Esophagus muscularis mucosa (tissue), 4 donors: Measurements from ENCODE around the gene DISC1. TPM values are rescaled to one million over a fixed set of nuclear protein-coding genes. Genes with fewer than 3 reads are reported as not detected.
"Not testable (repeated sequence)": the region's sequence is repeated elsewhere in the genome, so short reads cannot be mapped to it uniquely, and the experiment has no call there.

Experiments
- DNase-seq: peaks from one replicate; pipeline ENCODE4 v3.0.0-alpha.2; 2017; ENCODE audit errors: extremely low spot score
- H3K27ac ChIP-seq, 4 donors: fragments of 200-600 bp; sonication (generic); replicated peaks in 1 of 4; 1 replicate in 3 of 4; 2 replicates in 1 of 4; pipeline ENCODE4 v1.5.1; 2016 to 2019; ENCODE audit warnings: mild to moderate bottlenecking in 1 of 4
- H3K27me3 ChIP-seq, 4 donors: fragments of 200-600 bp; sonication (generic); one replicate each; pipeline versions ENCODE4 v1.5.1 to v1.6.0; 2016 to 2019
- H3K36me3 ChIP-seq, 4 donors: fragments of 200-600 bp; sonication (generic); one replicate each; pipeline ENCODE4 v1.5.1; 2016 to 2019
- H3K4me1 ChIP-seq, 4 donors: fragments of 200-600 bp; sonication (generic); one replicate each; pipeline ENCODE4 v1.5.1; 2016 to 2019
- H3K4me3 ChIP-seq, 4 donors: fragments of 200-600 bp; sonication (generic); 1 replicate in 2 of 4; 2 replicates in 2 of 4; pipeline ENCODE4 v1.5.1; 2016 to 2019; ENCODE audit warnings: mild to moderate bottlenecking in 4 of 4, moderate library complexity in 1 of 4
- H3K9me3 ChIP-seq, 4 donors: fragments of 200-600 bp; sonication (generic); 1 replicate in 3 of 4; 2 replicates in 1 of 4; pipeline ENCODE4 v1.5.1; 2016 to 2019
- EP300 ChIP-seq: sonication (generic); formaldehyde crosslinking; IDR thresholded peaks from one replicate; pipeline ENCODE4 v1.6.1; 2017; ENCODE audit warnings: antibody characterized with exemption
- POLR2A ChIP-seq: fragments of 450-650 bp; IDR thresholded peaks from one replicate; pipeline ENCODE4 v1.6.1; 2017; ENCODE audit warnings: antibody characterized with exemption, moderate library complexity, mild to moderate bottlenecking, low read depth
- POLR2AphosphoS5 ChIP-seq, 2 donors: sonication (generic); formaldehyde crosslinking; IDR thresholded peaks; one replicate each; pipeline ENCODE4 v1.6.1; 2017; ENCODE audit warnings: antibody characterized with exemption in 2 of 2
- WGBS: methylation state at CpG from one replicate; pipeline ENCODE4 v1.1.5; 2018; 5-methylcytosine and 5-hydroxymethylcytosine counted together
- intact Hi-C: fragments of 100-400 bp; cut with DNase I; formaldehyde crosslinking; loops from one replicate; pipeline ENCODE4 v1.15.1; 2023
- total RNA-seq, 4 donors: library from RNA; depleted of rRNA; stranded (reverse); fragments of >200 nt; gene quantifications; one replicate each; pipeline versions ENCODE4 v1.1.0 to v1.2.1, GENCODE V29; 2016
- TF ChIP-seq, protein P1 (sequence below), 3 experiments: fragments of 200-600 bp in 2 of 3; fragments of 450-650 bp in 1 of 3; sonication (generic) in 2 of 3; IDR thresholded peaks; one replicate each; pipeline ENCODE4 v1.5.1; 2017 to 2019; ENCODE audit warnings: antibody characterized with exemption in 3 of 3, mild to moderate bottlenecking in 2 of 3, moderate library complexity in 1 of 3

DISC1 gene
- total RNA-seq, 4 donors from 2014 or later: 5.3 to 6.6 (median 6.2) TPM

DNA sequence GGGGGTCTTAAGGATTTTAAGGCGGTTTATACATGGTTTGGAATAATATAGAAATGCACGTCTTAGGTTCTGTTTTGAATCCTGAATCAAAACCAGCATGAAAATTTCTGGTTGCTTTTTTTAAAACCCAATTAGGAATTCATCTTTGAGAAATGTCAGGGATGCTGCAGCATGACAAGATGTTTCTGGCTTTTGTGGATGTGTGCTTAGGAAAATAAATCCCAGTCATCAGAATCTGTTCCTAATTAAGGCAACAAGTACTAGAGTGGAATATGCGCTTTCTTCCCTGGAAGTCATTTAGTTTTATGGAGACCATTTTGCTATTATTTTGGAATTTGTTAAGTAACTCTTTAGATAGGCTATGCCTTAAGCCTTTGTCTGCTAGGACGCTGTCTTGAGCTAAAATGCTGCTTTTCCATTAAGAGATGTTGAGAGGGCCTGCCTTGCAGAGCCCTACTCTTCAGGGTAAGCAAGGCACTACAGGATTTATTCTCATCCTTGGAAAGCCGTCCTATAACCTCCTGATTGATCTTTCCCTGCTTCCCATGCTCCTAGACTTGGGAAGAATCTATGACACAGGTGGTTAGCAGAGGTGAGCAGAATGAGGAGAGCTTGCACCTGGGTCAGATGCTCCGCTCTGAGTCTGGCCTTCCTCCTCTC lies 332.8 kb downstream of the DISC1 start:
- Histone ChIP-seq H3K4me3 (no peak overlapping the region), H3K27ac (no peak overlapping the region), H3K9me3 (no peaks in the 10 kb centered on the region), H3K36me3 (no peaks in the 10 kb centered on the region), H3K4me1 (peaks cover 0 to 4% (median 0%) of the 10 kb centered on the region in 4 donors), H3K27me3 (no peaks in the 10 kb centered on the region)
- intact Hi-C loops: no loop called here
- 87% methylated on average over 6 of the region's 6 CpGs for WGBS
- no peak for DNase-seq
- TF ChIP-seq POLR2A (no peak), POLR2AphosphoS5 (IDR thresholded peaks at IDR 0.05) (no peak), EP300 (no peak)
- TF ChIP-seq, protein P1, sequence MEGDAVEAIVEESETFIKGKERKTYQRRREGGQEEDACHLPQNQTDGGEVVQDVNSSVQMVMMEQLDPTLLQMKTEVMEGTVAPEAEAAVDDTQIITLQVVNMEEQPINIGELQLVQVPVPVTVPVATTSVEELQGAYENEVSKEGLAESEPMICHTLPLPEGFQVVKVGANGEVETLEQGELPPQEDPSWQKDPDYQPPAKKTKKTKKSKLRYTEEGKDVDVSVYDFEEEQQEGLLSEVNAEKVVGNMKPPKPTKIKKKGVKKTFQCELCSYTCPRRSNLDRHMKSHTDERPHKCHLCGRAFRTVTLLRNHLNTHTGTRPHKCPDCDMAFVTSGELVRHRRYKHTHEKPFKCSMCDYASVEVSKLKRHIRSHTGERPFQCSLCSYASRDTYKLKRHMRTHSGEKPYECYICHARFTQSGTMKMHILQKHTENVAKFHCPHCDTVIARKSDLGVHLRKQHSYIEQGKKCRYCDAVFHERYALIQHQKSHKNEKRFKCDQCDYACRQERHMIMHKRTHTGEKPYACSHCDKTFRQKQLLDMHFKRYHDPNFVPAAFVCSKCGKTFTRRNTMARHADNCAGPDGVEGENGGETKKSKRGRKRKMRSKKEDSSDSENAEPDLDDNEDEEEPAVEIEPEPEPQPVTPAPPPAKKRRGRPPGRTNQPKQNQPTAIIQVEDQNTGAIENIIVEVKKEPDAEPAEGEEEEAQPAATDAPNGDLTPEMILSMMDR (IDR thresholded peaks at IDR 0.05): no peak

DNA sequence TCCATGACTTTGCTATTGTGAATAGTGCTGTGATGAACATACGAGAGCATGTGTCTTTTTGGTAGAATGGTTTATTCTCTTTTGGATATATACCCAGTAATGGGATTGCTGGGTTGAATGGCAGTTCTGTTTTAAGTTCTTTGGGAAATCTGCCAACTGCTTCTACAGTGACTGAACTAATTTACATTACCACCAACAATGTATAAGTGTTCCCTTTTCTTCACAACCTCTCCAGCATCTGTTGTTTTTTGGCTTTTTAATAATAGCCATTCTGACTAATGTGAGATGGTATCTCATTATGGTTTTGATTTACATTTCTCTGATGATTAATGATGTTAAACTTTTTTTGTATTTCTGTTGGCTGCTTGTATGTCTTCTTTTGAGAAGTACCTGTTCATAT lies 335.2 kb downstream of the DISC1 start:
- H3K9me3 ChIP-seq, intact Hi-C loops, DNase-seq, H3K27me3 ChIP-seq, H3K4me1 ChIP-seq, H3K27ac ChIP-seq, H3K4me3 ChIP-seq, H3K36me3 ChIP-seq: not testable (repeated sequence)
- WGBS: 89% methylated on average over 1 of the region's 1 CpG

DNA sequence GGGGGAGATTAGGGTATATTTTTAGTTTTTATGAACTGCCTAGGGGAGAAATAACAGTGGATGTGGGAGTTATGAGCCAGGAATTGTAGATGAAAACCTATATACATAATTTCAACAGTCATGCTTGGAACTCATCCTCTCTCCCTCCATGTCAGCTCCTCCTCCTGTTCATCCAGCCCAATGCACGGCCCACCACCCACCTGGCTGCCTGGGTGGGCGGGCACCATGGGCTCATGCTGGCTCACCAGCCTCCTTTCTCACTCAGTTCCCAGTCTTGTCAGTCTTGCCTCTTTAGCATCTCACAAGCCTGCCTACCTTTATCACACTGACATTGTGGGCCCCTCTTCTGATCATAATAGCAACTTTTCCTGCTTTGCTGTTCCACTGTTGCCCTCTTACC lies 336.0 kb downstream of the DISC1 start:
- no peak for DNase-seq
- H3K4me1 ChIP-seq: peaks cover 0 to 4% (median 0%) of the 10 kb centered on the region in 4 donors
- H3K27me3 ChIP-seq: no peaks in the 10 kb centered on the region
- H3K4me3 ChIP-seq: no peak overlapping the region
- no peaks in the 10 kb centered on the region for H3K36me3 ChIP-seq
- WGBS: 80% methylated on average over 2 of the region's 2 CpGs
- TF ChIP-seq POLR2AphosphoS5 (IDR thresholded peaks at IDR 0.05) (no peak), POLR2A (no peak)
- TF ChIP-seq, protein P1 (IDR thresholded peaks at IDR 0.05): no peak
- intact Hi-C loops: no loop called here
- no peak overlapping the region for H3K27ac ChIP-seq
- no peaks in the 10 kb centered on the region for H3K9me3 ChIP-seq

DNA sequence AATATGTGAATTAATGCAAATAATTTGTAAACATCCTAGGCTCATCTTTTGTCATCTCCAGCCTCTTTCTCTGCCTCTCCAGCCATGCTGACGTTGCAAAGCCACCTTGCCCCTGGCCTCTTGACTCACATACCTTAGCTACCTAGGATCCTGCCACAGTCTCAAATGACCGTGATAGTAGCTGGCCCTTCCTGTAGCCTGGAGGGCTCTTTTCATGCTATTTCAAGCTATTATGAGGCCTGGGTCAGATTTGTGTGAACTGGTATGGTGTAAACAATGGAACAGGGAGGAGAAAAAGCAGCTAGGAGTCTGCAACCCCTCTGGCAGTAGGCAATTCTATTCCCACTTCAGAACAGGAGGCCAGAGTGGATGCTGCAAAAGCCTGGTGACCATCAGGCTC lies 337.7 kb downstream of the DISC1 start:
- no peak for DNase-seq
- 88% methylated on average over 2 of the region's 2 CpGs for WGBS
- Histone ChIP-seq H3K36me3 (no peaks in the 10 kb centered on the region), H3K9me3 (no peaks in the 10 kb centered on the region), H3K4me1 (no peaks in the 10 kb centered on the region), H3K4me3 (no peak overlapping the region), H3K27ac (no peak overlapping the region), H3K27me3 (no peaks in the 10 kb centered on the region)
- TF ChIP-seq POLR2AphosphoS5 (IDR thresholded peaks at IDR 0.05) (no peak), POLR2A (no peak), EP300 (no peak)
- TF ChIP-seq, protein P1 (IDR thresholded peaks at IDR 0.05): no peak
- intact Hi-C loops: no loop called here

DNA sequence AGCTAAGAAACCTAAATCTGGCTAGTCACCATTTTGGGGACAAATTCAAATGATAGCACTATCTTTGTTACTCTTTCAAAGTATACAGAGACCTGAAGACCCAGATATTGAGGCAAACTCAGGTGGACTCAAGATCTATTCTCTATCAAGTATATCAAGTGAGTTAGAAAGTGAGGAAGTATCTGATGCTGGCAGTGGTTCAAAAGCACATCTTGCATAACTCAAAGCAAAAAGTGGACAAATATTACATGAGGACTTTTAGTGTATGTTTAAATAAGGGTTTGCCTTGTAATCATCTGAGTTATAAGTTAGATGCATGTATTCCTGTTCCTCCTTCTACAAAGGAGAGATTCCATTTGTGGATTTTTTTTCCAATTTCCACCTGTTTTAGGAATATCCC lies 338.4 kb downstream of the DISC1 start:
- intact Hi-C loops: no loop called here
- TF ChIP-seq POLR2AphosphoS5 (IDR thresholded peaks at IDR 0.05): no peak
- Histone ChIP-seq H3K4me3 (no peak overlapping the region), H3K36me3 (no peaks in the 10 kb centered on the region), H3K27ac (no peak overlapping the region), H3K9me3 (no peaks in the 10 kb centered on the region), H3K4me1 (no peaks in the 10 kb centered on the region), H3K27me3 (no peaks in the 10 kb centered on the region)
- DNase-seq: no peak

DNA sequence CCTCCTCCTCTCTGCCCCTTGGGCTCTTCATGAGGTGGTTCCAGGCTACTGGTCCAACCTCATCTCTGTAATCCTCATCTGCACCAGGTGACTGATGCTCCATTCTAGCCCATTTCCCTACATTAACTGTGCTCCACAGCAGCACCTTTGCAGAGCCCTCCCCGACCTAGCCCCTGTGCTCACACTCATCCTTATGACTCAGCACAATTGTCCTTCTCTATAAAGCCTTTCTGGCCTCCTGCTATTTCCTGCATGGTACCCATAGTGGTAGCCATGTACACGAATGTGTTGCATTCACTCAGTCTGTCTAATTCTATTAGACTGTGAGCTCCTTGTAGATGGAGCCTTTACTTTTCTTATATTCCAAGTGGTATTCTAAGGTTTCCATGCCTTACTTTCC lies 339.0 kb downstream of the DISC1 start:
- H3K4me1 ChIP-seq: peaks cover 0 to 2% (median 0%) of the 10 kb centered on the region in 4 donors
- H3K9me3 ChIP-seq: no peaks in the 10 kb centered on the region
- no peaks in the 10 kb centered on the region for H3K36me3 ChIP-seq
- intact Hi-C loops: no loop called here
- no peaks in the 10 kb centered on the region for H3K27me3 ChIP-seq
- WGBS: 96% methylated on average over 2 of the region's 2 CpGs
- DNase-seq: no peak
- H3K4me3 ChIP-seq: no peak overlapping the region
- no peak for TF ChIP-seq POLR2AphosphoS5 (IDR thresholded peaks at IDR 0.05)
- TF ChIP-seq, protein P1 (IDR thresholded peaks at IDR 0.05): no peak
- no peak for TF ChIP-seq POLR2A
- TF ChIP-seq EP300: no peak
- no peak overlapping the region for H3K27ac ChIP-seq
